NCI-H2227 (cell line): ENCODE measurements around the gene CD177.
"Not testable (repeated sequence)": the region's sequence is repeated elsewhere in the genome, so short reads cannot be mapped to it uniquely, and the experiment has no call there.

Source experiments
- DNase-seq: peaks from one replicate; lab custom pipeline; 2025; ENCODE audit not compliant: unreplicated experiment; lab: John Stamatoyannopoulos, UW

CD177 gene

GRCh38 chr19:43377624-43378023 lies 24.1 kb downstream of the CD177 start:
- DNase-seq: not testable (repeated sequence)

- DNase-seq: no peak
Measured at GRCh38 chr19:43380008-43380407, 26.5 kb downstream of the CD177 start.

- DNase-seq: no peak
Measured at GRCh38 chr19:43380771-43381386, 27.4 kb downstream of the CD177 start.

GRCh38 chr19:43382586-43383216 lies 29.2 kb downstream of the CD177 start:
- not testable (repeated sequence) for DNase-seq

GRCh38 chr19:43383254-43383653 lies 29.8 kb downstream of the CD177 start:
- DNase-seq: not testable (repeated sequence)

- not testable (repeated sequence) for DNase-seq
Measured at GRCh38 chr19:43383759-43384158, 30.3 kb downstream of the CD177 start.

- DNase-seq: not testable (repeated sequence)
Measured at GRCh38 chr19:43390903-43391551, 37.5 kb downstream of the CD177 start.

- not testable (repeated sequence) for DNase-seq
Measured at GRCh38 chr19:43391552-43391935, 38.1 kb downstream of the CD177 start.

GRCh38 chr19:43393501-43393900 lies 40.0 kb downstream of the CD177 start:
- not testable (repeated sequence) for DNase-seq

GRCh38 chr19:43395561-43395960 lies 42.1 kb downstream of the CD177 start:
- no peak for DNase-seq

- DNase-seq: no peak
Measured at GRCh38 chr19:43406297-43406696, 52.8 kb downstream of the CD177 start.

GRCh38 chr19:43407416-43408005 lies 54.0 kb downstream of the CD177 start:
- no peak for DNase-seq

GRCh38 chr19:43408043-43408442 lies 54.6 kb downstream of the CD177 start:
- DNase-seq: no peak

GRCh38 chr19:43409415-43409814 lies 55.9 kb downstream of the CD177 start:
- DNase-seq: no peak

GRCh38 chr19:43412441-43412840 lies 59.0 kb downstream of the CD177 start:
- no peak for DNase-seq
